HepG2 (cell line): ENCODE data around the gene VEZT. TPM values are rescaled to one million over a fixed set of nuclear protein-coding genes. Genes with fewer than 3 reads are reported as not detected.

Source experiments
- ARNT ChIP-seq: fragments of 450-650 bp; IDR thresholded peaks from 2 replicates; pipeline ENCODE4 v1.6.1; 2017
- CCAR2 ChIP-seq: fragments of 200-400 bp; formaldehyde crosslinking; optimal IDR thresholded peaks from 2 replicates; pipeline ENCODE3; 2018; ENCODE audit warnings: low read depth, mild to moderate bottlenecking, low read length, moderate library complexity
- EED ChIP-seq: sonication (generic); formaldehyde crosslinking; IDR thresholded peaks from 2 replicates; pipeline ENCODE4 v1.5.0; 2020; ENCODE audit warnings: mild to moderate bottlenecking, missing genetic modification reagents
- KLF16 ChIP-seq, 2 experiments: sonication (generic) in 1 of 2; formaldehyde crosslinking in 1 of 2; IDR thresholded peaks; 2 replicates each; pipeline versions ENCODE4 v1.6.1 to v1.8.0; 2016 to 2023; ENCODE audit warnings: missing genetic modification reagents in 2 of 2, missing compliant biosample characterization in 1 of 2
- KLF9 ChIP-seq: IDR thresholded peaks from 2 replicates; pipeline ENCODE4 v1.6.1; 2016; ENCODE audit warnings: low read depth
- MED1 ChIP-seq: sonication (generic); formaldehyde crosslinking; IDR thresholded peaks from 2 replicates; pipeline ENCODE4 v1.4.0; 2020; ENCODE audit warnings: missing genetic modification reagents
- MYC ChIP-seq: sonication (generic); formaldehyde crosslinking; IDR thresholded peaks from 2 replicates; pipeline ENCODE4 v1.9.0; 2021; ENCODE audit warnings: missing genetic modification reagents, borderline replicate concordance
- SAP130 ChIP-seq: IDR thresholded peaks from 2 replicates; pipeline ENCODE4 v1.6.1; 2016; ENCODE audit warnings: low read depth
- TAF1 ChIP-seq: sonication (generic); formaldehyde crosslinking; IDR thresholded peaks from 2 replicates; pipeline ENCODE4 v1.4.0; 2020; ENCODE audit warnings: missing genetic modification reagents
- TAF15 ChIP-seq: fragments of 200-400 bp; formaldehyde crosslinking; IDR thresholded peaks from one replicate; pipeline ENCODE4 v1.6.1; 2018; ENCODE audit warnings: mild to moderate bottlenecking, low read depth, low read length; ENCODE audit not compliant: poor library complexity, severe bottlenecking
- TGIF2 ChIP-seq: IDR thresholded peaks from 2 replicates; pipeline ENCODE4 v1.6.1; 2016; ENCODE audit warnings: control low read depth, missing compliant biosample characterization
- ZIK1 ChIP-seq: sonication (generic); formaldehyde crosslinking; IDR thresholded peaks from 2 replicates; pipeline ENCODE4 v1.5.0; 2020; ENCODE audit warnings: mild to moderate bottlenecking, low read depth, missing genetic modification reagents, borderline replicate concordance
- ZNF557 ChIP-seq: sonication (generic); formaldehyde crosslinking; IDR thresholded peaks from 2 replicates; pipeline ENCODE4 v1.4.0; 2020; ENCODE audit warnings: missing genetic modification reagents
- polyA plus RNA-seq, 8 experiments: library from polyadenylated mRNA; depleted of rRNA in 3 of 8; stranded (reverse) in 7 of 8; unstranded in 1 of 8; fragments of >200 nt; fragmentation: Illumina TruSeq in 4 of 8; extraction: Trizol in 4 of 8; gene quantifications; 2 replicates each; pipeline versions ENCODE4 v1.2.1 to v1.2.3, GENCODE V29; 2011 to 2016; ENCODE audit warnings: low read depth in 4 of 8, missing spikeins in 1 of 8, mixed read lengths in 1 of 8; ENCODE audit not compliant: insufficient read depth in 1 of 8
- total RNA-seq, 5 experiments: library from RNA; depleted of rRNA; stranded (reverse); fragments of >200 nt; fragmentation: Illumina TruSeq; extraction: Trizol; gene quantifications; 2 replicates each; pipeline ENCODE4 v1.2.3, GENCODE V29; 2016; ENCODE audit warnings: low read depth in 1 of 5
- TF ChIP-seq, protein P1 (sequence below): sonication (generic); formaldehyde crosslinking; IDR thresholded peaks from 2 replicates; pipeline ENCODE4 v1.4.0; 2020; ENCODE audit warnings: missing genetic modification reagents, low read depth, mild to moderate bottlenecking, borderline replicate concordance
- TF ChIP-seq, protein P2 (sequence below): sonication (generic); formaldehyde crosslinking; IDR thresholded peaks from 2 replicates; pipeline ENCODE4 v1.5.0; 2020; ENCODE audit warnings: mild to moderate bottlenecking, missing genetic modification reagents, borderline replicate concordance
- TF ChIP-seq, protein P3 (sequence below): sonication (generic); formaldehyde crosslinking; IDR thresholded peaks from 2 replicates; pipeline ENCODE4 v1.4.0; 2020; ENCODE audit warnings: missing genetic modification reagents, borderline replicate concordance
- TF ChIP-seq, protein P4 (sequence below): sonication (generic); formaldehyde crosslinking; conservative IDR thresholded peaks from 2 replicates; pipeline ENCODE4 v1.8.0; 2022; ENCODE audit warnings: missing genetic modification reagents

The VEZT gene
- total and polyA plus RNA-seq, 2 of the 13 experiments (the other 11 are each of a cell fraction or from before 2014, with no cell fraction given), result 35.5 to 51.6 TPM

DNA sequence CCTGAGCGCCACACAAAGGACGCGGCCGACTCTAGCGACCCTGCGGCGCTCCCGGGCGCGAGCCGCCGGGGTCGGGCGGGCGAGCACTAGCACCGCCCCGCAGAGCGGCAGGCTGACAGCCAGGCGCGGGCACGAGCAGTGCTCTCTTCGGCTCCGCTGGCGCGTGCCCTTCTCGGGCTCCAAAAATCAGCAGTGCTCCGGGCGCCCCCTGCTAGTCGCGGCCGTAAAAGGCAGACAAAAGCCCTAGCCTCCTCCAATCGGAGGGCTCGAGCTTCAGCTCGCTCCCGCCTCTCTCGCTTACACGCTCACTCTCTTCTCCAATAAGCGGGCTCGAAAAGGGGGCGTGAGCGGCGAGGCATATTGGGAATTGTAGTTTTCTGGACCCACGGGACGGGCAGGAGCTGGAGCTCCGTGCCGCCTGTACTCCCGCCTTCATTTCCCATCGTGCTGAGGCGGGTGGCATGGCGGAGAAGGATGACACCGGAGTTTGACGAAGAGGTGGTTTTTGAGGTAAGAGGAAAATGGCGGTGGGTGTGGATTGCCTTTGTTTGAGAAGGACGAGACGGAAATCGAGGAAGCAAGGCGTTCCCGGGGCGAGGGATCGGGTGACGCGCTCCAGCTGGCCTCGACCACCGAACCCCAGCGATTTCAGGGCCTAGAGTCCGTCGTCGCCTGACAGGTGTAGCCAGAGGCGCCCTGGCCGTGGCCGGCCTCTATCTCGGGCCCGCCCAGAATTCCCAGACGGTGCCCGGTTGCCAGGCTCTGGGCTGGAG is at the start of gene VEZT, which contains the start of gene FGD6 (continued):
- TF ChIP-seq, protein P1, sequence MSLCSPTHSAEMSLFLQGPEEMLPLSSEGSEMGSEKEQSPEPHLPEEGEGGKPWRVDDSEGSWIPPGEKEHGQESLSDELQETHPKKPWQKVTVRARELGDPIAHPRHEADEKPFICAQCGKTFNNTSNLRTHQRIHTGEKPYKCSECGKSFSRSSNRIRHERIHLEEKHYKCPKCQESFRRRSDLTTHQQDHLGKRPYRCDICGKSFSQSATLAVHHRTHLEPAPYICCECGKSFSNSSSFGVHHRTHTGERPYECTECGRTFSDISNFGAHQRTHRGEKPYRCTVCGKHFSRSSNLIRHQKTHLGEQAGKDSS (CRISPR knock-in tag), result peak; percentile 55; the same call in 1 of the 2 replicates
- TF ChIP-seq SAP130 (peak; percentile 83), ZNF557 (CRISPR knock-in tag) (no peak), MED1 (CRISPR knock-in tag) (peak; percentile 66), CCAR2 (no peak), TAF1 (peak; percentile 80), ARNT (no peak), MYC (peak; percentile 77; the same call in 1 of the 2 replicates), TGIF2 (CRISPR knock-in tag) (peak; percentile 70; the same call in 1 of the 2 replicates), KLF16 (CRISPR knock-in tag; IDR thresholded peaks at IDR 0.05) (peak in 1 of 2 experiments; percentile 96; a peak in 3 of 4 replicates), EED (CRISPR knock-in tag) (no peak), ZIK1 (CRISPR knock-in tag) (peak; percentile 74; the same call in 1 of the 2 replicates), KLF9 (peak; percentile 91; the same call in 1 of the 2 replicates), TAF15 (no peak)
- TF ChIP-seq, protein P2, sequence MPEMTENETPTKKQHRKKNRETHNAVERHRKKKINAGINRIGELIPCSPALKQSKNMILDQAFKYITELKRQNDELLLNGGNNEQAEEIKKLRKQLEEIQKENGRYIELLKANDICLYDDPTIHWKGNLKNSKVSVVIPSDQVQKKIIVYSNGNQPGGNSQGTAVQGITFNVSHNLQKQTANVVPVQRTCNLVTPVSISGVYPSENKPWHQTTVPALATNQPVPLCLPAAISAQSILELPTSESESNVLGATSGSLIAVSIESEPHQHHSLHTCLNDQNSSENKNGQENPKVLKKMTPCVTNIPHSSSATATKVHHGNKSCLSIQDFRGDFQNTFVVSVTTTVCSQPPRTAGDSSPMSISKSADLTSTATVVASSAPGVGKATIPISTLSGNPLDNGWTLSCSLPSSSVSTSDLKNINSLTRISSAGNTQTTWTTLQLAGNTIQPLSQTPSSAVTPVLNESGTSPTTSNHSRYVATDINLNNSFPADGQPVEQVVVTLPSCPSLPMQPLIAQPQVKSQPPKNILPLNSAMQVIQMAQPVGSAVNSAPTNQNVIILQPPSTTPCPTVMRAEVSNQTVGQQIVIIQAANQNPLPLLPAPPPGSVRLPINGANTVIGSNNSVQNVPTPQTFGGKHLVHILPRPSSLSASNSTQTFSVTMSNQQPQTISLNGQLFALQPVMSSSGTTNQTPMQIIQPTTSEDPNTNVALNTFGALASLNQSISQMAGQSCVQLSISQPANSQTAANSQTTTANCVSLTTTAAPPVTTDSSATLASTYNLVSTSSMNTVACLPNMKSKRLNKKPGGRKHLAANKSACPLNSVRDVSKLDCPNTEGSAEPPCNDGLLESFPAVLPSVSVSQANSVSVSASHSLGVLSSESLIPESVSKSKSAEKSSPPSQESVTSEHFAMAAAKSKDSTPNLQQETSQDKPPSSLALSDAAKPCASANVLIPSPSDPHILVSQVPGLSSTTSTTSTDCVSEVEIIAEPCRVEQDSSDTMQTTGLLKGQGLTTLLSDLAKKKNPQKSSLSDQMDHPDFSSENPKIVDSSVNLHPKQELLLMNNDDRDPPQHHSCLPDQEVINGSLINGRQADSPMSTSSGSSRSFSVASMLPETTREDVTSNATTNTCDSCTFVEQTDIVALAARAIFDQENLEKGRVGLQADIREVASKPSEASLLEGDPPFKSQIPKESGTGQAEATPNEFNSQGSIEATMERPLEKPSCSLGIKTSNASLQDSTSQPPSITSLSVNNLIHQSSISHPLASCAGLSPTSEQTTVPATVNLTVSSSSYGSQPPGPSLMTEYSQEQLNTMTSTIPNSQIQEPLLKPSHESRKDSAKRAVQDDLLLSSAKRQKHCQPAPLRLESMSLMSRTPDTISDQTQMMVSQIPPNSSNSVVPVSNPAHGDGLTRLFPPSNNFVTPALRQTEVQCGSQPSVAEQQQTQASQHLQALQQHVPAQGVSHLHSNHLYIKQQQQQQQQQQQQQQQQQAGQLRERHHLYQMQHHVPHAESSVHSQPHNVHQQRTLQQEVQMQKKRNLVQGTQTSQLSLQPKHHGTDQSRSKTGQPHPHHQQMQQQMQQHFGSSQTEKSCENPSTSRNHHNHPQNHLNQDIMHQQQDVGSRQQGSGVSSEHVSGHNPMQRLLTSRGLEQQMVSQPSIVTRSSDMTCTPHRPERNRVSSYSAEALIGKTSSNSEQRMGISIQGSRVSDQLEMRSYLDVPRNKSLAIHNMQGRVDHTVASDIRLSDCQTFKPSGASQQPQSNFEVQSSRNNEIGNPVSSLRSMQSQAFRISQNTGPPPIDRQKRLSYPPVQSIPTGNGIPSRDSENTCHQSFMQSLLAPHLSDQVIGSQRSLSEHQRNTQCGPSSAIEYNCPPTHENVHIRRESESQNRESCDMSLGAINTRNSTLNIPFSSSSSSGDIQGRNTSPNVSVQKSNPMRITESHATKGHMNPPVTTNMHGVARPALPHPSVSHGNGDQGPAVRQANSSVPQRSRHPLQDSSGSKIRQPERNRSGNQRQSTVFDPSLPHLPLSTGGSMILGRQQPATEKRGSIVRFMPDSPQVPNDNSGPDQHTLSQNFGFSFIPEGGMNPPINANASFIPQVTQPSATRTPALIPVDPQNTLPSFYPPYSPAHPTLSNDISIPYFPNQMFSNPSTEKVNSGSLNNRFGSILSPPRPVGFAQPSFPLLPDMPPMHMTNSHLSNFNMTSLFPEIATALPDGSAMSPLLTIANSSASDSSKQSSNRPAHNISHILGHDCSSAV (CRISPR knock-in tag), result 0 out of 2 replicates have a peak, but pooled peaks have one; percentile 29
- TF ChIP-seq, protein P3, sequence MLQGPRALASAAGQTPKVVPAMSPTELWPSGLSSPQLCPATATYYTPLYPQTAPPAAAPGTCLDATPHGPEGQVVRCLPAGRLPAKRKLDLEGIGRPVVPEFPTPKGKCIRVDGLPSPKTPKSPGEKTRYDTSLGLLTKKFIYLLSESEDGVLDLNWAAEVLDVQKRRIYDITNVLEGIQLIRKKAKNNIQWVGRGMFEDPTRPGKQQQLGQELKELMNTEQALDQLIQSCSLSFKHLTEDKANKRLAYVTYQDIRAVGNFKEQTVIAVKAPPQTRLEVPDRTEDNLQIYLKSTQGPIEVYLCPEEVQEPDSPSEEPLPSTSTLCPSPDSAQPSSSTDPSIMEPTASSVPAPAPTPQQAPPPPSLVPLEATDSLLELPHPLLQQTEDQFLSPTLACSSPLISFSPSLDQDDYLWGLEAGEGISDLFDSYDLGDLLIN (CRISPR knock-in tag), result no peak
- TF ChIP-seq, protein P4, sequence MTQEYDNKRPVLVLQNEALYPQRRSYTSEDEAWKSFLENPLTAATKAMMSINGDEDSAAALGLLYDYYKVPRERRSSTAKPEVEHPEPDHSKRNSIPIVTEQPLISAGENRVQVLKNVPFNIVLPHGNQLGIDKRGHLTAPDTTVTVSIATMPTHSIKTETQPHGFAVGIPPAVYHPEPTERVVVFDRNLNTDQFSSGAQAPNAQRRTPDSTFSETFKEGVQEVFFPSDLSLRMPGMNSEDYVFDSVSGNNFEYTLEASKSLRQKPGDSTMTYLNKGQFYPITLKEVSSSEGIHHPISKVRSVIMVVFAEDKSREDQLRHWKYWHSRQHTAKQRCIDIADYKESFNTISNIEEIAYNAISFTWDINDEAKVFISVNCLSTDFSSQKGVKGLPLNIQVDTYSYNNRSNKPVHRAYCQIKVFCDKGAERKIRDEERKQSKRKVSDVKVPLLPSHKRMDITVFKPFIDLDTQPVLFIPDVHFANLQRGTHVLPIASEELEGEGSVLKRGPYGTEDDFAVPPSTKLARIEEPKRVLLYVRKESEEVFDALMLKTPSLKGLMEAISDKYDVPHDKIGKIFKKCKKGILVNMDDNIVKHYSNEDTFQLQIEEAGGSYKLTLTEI (CRISPR knock-in tag), result no peak
